ENCODE measurements around the gene KLK13.

DNA sequence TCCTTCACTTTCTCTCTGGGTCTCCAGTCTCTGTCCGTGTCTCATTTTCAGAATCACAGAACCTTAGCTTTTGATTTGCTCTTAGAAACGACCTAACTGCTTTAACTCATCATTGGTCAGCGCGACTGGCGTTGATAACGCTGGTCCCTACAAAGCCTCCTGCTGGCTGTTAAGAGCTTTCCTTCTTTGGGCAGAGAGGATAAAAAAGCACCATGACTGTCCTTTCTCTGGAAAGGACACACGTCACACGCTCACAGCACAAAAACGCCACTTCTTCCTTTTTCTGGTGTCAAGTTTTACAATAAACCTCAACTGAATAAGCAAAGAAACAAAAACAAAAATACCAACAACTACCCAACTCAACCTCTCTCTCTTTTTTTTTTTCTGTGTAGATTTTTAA is 28.4 kb downstream of the KLK13 start:
- TF ChIP-seq, protein P1, sequence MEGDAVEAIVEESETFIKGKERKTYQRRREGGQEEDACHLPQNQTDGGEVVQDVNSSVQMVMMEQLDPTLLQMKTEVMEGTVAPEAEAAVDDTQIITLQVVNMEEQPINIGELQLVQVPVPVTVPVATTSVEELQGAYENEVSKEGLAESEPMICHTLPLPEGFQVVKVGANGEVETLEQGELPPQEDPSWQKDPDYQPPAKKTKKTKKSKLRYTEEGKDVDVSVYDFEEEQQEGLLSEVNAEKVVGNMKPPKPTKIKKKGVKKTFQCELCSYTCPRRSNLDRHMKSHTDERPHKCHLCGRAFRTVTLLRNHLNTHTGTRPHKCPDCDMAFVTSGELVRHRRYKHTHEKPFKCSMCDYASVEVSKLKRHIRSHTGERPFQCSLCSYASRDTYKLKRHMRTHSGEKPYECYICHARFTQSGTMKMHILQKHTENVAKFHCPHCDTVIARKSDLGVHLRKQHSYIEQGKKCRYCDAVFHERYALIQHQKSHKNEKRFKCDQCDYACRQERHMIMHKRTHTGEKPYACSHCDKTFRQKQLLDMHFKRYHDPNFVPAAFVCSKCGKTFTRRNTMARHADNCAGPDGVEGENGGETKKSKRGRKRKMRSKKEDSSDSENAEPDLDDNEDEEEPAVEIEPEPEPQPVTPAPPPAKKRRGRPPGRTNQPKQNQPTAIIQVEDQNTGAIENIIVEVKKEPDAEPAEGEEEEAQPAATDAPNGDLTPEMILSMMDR (IDR thresholded peaks at IDR 0.05), result no peak
- TF ChIP-seq POLR2A (IDR thresholded peaks at IDR 0.05) (no peak), EP300 (IDR thresholded peaks at IDR 0.05) (no peak)

Data from tibial nerve (tissue), 4 donors.